Heart right ventricle (tissue), 16 donors: ENCODE measurements around the gene LRCH1. TPM values are rescaled to one million over a fixed set of nuclear protein-coding genes. Genes with fewer than 3 reads are reported as not detected.

Experiments
- ATAC-seq, 8 donors: fragments of 200-7000 bp; cut with Tn5 transposase; one replicate each; pipeline ENCODE4 v1.9.1; 2020; ENCODE audit warnings: mild to moderate bottlenecking in 8 of 8, moderate library complexity in 8 of 8, moderate number of reproducible peaks in 1 of 8
- DNase-seq, 2 donors: peaks; one replicate each; pipeline ENCODE4 v3.0.0-alpha.2; 2020
- H3K27ac ChIP-seq, 10 donors: fragments of 200-600 bp; sonication (generic) in 2 of 10; one replicate each; pipeline versions ENCODE4 v1.5.0 to v1.8.0; 2020 to 2022; ENCODE audit warnings: mild to moderate bottlenecking in 3 of 10
- H3K27me3 ChIP-seq, 7 donors: fragments of 200-600 bp; one replicate each; pipeline ENCODE4 v1.8.0; 2021 to 2022; ENCODE audit warnings: mild to moderate bottlenecking in 2 of 7
- H3K36me3 ChIP-seq, 9 donors: fragments of 200-600 bp; sonication (generic) in 1 of 9; one replicate each; pipeline versions ENCODE4 v1.5.0 to v1.8.0; 2020 to 2022; ENCODE audit warnings: mild to moderate bottlenecking in 2 of 9
- H3K4me1 ChIP-seq, 9 donors: fragments of 200-600 bp; sonication (generic) in 1 of 9; one replicate each; pipeline versions ENCODE4 v1.5.0 to v1.8.0; 2020 to 2022; ENCODE audit warnings: mild to moderate bottlenecking in 4 of 9
- H3K4me3 ChIP-seq, 10 donors: fragments of 200-600 bp; sonication (generic) in 2 of 10; one replicate each; pipeline versions ENCODE4 v1.5.0 to v1.8.0; 2020 to 2022; ENCODE audit warnings: mild to moderate bottlenecking in 7 of 10, moderate library complexity in 2 of 10
- H3K9me3 ChIP-seq, 11 donors: fragments of 200-600 bp in 10 of 11; sonication (generic) in 2 of 11; one replicate each; pipeline versions ENCODE4 v1.5.0 to v1.8.0; 2013 to 2022; ENCODE audit warnings: mild to moderate bottlenecking in 2 of 11, control low read depth in 1 of 11, moderate library complexity in 1 of 11
- CTCF ChIP-seq, 9 donors: fragments of 200-600 bp; sonication (generic) in 2 of 9; IDR thresholded peaks; one replicate each; pipeline versions ENCODE4 v1.5.0 to v1.8.0; 2021 to 2022; ENCODE audit warnings: antibody characterized with exemption in 9 of 9, mild to moderate bottlenecking in 5 of 9, moderate library complexity in 1 of 9
- WGBS, 2 donors: extraction: QIAGEN DNeasy Blood & Tissue Kit; methylation state at CpG; one replicate each; pipeline ENCODE4 v1.1.7; 2013; ENCODE audit warnings: inconsistent platforms in 1 of 2; 5-methylcytosine and 5-hydroxymethylcytosine counted together
- intact Hi-C, 10 donors: fragments of 100-400 bp; cut with DNase I; formaldehyde crosslinking; loops; one replicate each; pipeline versions ENCODE4 v1.11.1 to v1.14.2; 2022
- polyA plus RNA-seq, 2 donors: library from polyadenylated mRNA; stranded (reverse); fragments of 200-250 nt; gene quantifications; one replicate each; pipeline ENCODE4 v1.2.3, GENCODE V29; 2013
- total RNA-seq, 10 donors: library from RNA; stranded (reverse); fragmentation: NEBNext Ultra II Directional in 3 of 10; extraction: Animal tissue kit (Norgen Biotek cat#: 25700) in 3 of 10; gene quantifications; one replicate each; pipeline versions ENCODE4 v1.2.1 to v1.2.4, GENCODE V29; 2021 to 2023
- donor health status: Arrhythmogenic right ventricular cardiomyopathy.
- donor health status: ischemic (EF 13 %, LVEDD 7.1; RV severe dilation, severe dysfunction).
- donor health status: healthy with polysubstance abuse.
- donor health status: DM: no; HTN: yes; CAD: no.
- donor health status: DM: no; HTN: no; CAD: no.
- donor health status: ischemic (EF 25% LVEDD 6.9; RV normal size, moderate dysfunction).
- donor health status: ischemic (EF 25% LVEDD 5.7; RV mildly dilated, moderate dysfunction).
- donor health status: healthy.
- donor health status: DM: yes; HTN: yes; CAD: no.
- donor health status: Ischemic cardiomyopathy.
- donor health status: ischemic (EF 35%, LVEDD 5.7; RV mildly dilated, moderate dysfunction).
- donor health status: nonischemic (EF 11% LVEDD 7.7; RV severe dilation, severe dysfunction).
- donor health status: DM: yes; HTN: yes; CAD: no.
- donor health status: PGD.
- donor health status: ischemic (EF 29% LVEDD 5.4; RV normal size, mild dysfunction).
- donor health status: nonischemic (EF 23%, LVEDD 6.1; RV moderate dilation, normal function).

The LRCH1 gene
- total and polyA plus RNA-seq, 12 donors, result 4.1 to 20.3 (median 13.1) TPM

GRCh38 chr13:46559272-46559805 is 6.4 kb downstream of the LRCH1 start:
- no peak overlapping the region for H3K4me3 ChIP-seq
- intact Hi-C loops, result loop anchor here in 7 of 10 donors (5.0 to 10.0 kb wide), 4 partner anchors 43 to 135 kb away; no protein-coding TSS in a partner anchor
- H3K27me3 ChIP-seq, result no peaks in the 10 kb centered on the region
- WGBS, 2 donors, result 57% methylated on average over 2 of the region's 2 CpGs
- DNase-seq (no peak), ATAC-seq (no peak)
- H3K36me3 ChIP-seq, result no peaks in the 10 kb centered on the region
- H3K4me1 ChIP-seq, result peaks cover 5 to 83% (median 42%) of the 10 kb centered on the region in 9 donors
- peak overlapping the region in 4 of 10 donors; percentile 12 to 64 (median 27) for H3K27ac ChIP-seq
- no peaks in the 10 kb centered on the region for H3K9me3 ChIP-seq
- no peak for TF ChIP-seq CTCF (IDR thresholded peaks at IDR 0.05)

GRCh38 chr13:46560778-46561177 is 7.8 kb downstream of the LRCH1 start:
- Histone ChIP-seq H3K9me3 (no peaks in the 10 kb centered on the region), H3K27me3 (no peaks in the 10 kb centered on the region), H3K4me3 (no peak overlapping the region), H3K27ac (no peak overlapping the region), H3K4me1 (peaks cover 5 to 84% (median 35%) of the 10 kb centered on the region in 9 donors), H3K36me3 (no peaks in the 10 kb centered on the region)
- DNase-seq (no peak), ATAC-seq (no peak)
- intact Hi-C loops, result no loop called here
- no peak for TF ChIP-seq CTCF (IDR thresholded peaks at IDR 0.05)

GRCh38 chr13:46561286-46561685 is 8.3 kb downstream of the LRCH1 start:
- Histone ChIP-seq H3K27me3 (no peaks in the 10 kb centered on the region), H3K27ac (no peak overlapping the region), H3K4me1 (peaks cover 5 to 85% (median 40%) of the 10 kb centered on the region in 9 donors), H3K9me3 (no peaks in the 10 kb centered on the region), H3K36me3 (no peaks in the 10 kb centered on the region), H3K4me3 (no peak overlapping the region)
- no peak for TF ChIP-seq CTCF (IDR thresholded peaks at IDR 0.05)
- ATAC-seq (no peak), DNase-seq (no peak)
- intact Hi-C loops, result no loop called here
- 54 to 73% methylated on average over 2 of the region's 2 CpGs for WGBS, 2 donors

DNA sequence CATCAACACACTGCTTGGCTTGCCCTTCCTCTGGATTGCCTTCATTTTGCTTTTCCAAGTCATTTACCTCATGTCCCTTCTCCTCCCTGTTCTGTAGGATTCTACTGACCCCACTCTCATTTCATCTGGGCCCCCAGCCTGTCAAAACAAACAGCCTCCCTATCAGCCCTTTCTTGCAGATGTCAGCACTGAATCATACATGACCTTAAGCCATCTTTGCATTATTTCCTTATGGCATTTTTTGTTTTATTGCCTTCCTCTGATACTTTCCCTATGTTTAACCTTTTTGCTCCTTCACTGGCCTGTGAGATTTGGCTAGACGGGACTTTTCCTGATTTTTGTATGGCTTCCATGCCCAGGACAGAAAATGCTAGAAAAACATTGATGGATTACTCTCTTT is 8.7 kb downstream of the LRCH1 start:
- Histone ChIP-seq H3K4me1 (peaks cover 5 to 85% (median 44%) of the 10 kb centered on the region in 9 donors), H3K27me3 (no peaks in the 10 kb centered on the region), H3K27ac (no peak overlapping the region), H3K4me3 (no peak overlapping the region), H3K9me3 (no peaks in the 10 kb centered on the region), H3K36me3 (no peaks in the 10 kb centered on the region)
- ATAC-seq, result no peak
- DNase-seq, result no peak
- WGBS, 2 donors, result 93 to 95% methylated on average over 1 of the region's 1 CpG
- no peak for TF ChIP-seq CTCF (IDR thresholded peaks at IDR 0.05)
- intact Hi-C loops, result no loop called here
